ENCODE results near the gene NFIB.

Gene NFIB

GRCh38 chr9:14061936-14062585 is 251.9 kb downstream of the NFIB start:
- DNase-seq: no peak

GRCh38 chr9:14058325-14058688 is 255.6 kb downstream of the NFIB start:
- DNase-seq: no peak

- no peak for DNase-seq
Measured at GRCh38 chr9:14057368-14058324, 256.3 kb downstream of the NFIB start.

- no peak for DNase-seq
Measured at GRCh38 chr9:14056316-14056861, 257.6 kb downstream of the NFIB start.

DNA sequence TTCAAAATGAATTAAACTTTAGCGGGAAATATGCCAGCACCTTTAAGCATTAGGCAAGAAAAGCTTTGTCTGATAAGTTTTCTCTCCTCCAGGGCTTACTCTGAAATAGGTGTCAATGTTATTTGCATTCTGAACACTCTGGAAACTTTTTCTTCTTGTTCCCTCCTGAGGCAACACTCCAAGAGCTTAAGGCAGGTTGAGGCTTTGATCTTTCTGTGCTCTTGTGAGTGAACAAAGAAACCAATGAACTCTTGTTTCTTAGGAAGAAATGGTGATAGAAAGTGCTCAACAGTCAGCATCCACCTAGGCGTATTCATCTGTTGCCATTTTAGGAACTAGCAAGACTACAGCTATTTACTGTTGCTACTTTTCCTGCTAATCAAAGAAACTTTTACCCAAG is 259.8 kb downstream of the NFIB start:
- DNase-seq: no peak

GRCh38 chr9:14052359-14052758 is 261.6 kb downstream of the NFIB start:
- DNase-seq: no peak

- no peak for DNase-seq
Measured at GRCh38 chr9:14051419-14051818, 262.5 kb downstream of the NFIB start.

GRCh38 chr9:14043483-14043882 is 270.5 kb downstream of the NFIB start:
- no peak for DNase-seq

- DNase-seq: no peak
Measured at GRCh38 chr9:14037331-14037730, 276.6 kb downstream of the NFIB start.

DNA sequence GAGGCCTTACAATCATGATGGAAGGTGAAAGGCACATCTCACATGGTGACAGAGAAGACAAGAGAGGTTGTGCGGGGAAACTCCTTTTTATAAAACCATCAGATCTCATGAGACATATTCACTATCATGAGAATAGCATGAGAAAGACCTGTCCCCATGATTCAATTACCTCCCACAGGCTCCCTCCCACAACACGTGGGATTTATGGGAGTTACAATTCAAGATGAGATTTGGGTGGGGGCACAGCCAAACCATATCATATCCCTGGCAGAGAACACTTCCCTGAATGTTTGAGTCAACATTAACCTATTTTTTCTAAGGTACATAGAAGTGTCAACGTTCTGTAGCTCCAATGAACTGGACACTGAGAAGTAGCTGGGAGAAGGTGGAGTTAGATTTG is 280.9 kb downstream of the NFIB start:
- DNase-seq: no peak

All from stimulated activated CD8-positive, alpha-beta memory T cell treated with anti-CD3 and anti-CD28 coated beads, Interleukin-4, amount 100 ng/mL, for 48 hours (primary cell).